Measurements from ENCODE around the gene PXMP2. TPM values are rescaled to one million over a fixed set of nuclear protein-coding genes. Genes with fewer than 3 reads are reported as not detected.

Gene PXMP2
- total RNA-seq, 1 donor from 2014 or later = 18.6 TPM

GRCh38 chr12:132669166-132669879 lies 18.1 kb upstream of the PXMP2 start:
- H3K9me3 Mint-ChIP-seq (ENCODE audit: unreplicated experiment) = no peaks in the 10 kb centered on the region
- H3K27ac Mint-ChIP-seq (ENCODE audit: unreplicated experiment) = no peak overlapping the region
- H3K4me1 Mint-ChIP-seq (ENCODE audit: unreplicated experiment) = peaks cover 25% of the 10 kb centered on the region
- no peak for TF ChIP-seq CTCF (IDR thresholded peaks at IDR 0.05; ENCODE audit: unreplicated experiment)
- H3K27me3 Mint-ChIP-seq (ENCODE audit: unreplicated experiment) = peaks cover 3% of the 10 kb centered on the region
- no peak for DNase-seq (ENCODE audit: low spot score)
- H3K36me3 Mint-ChIP-seq (ENCODE audit: low read depth, unreplicated experiment) = peaks cover 48% of the 10 kb centered on the region
- H3K4me3 Mint-ChIP-seq (ENCODE audit: unreplicated experiment) = peak overlapping the region; percentile 42

GRCh38 chr12:132672116-132672515 lies 15.3 kb upstream of the PXMP2 start:
- Mint-ChIP-seq H3K27ac (ENCODE audit: unreplicated experiment) (peak overlapping the region; percentile 30), H3K36me3 (ENCODE audit: low read depth, unreplicated experiment) (peaks cover 49% of the 10 kb centered on the region), H3K27me3 (ENCODE audit: unreplicated experiment) (peaks cover 9% of the 10 kb centered on the region), H3K9me3 (ENCODE audit: unreplicated experiment) (no peaks in the 10 kb centered on the region), H3K4me1 (ENCODE audit: unreplicated experiment) (peaks cover 18% of the 10 kb centered on the region), H3K4me3 (ENCODE audit: unreplicated experiment) (peak overlapping the region; percentile 47)
- no peak for TF ChIP-seq CTCF (IDR thresholded peaks at IDR 0.05; ENCODE audit: unreplicated experiment)
- no peak for DNase-seq (ENCODE audit: low spot score)

- Mint-ChIP-seq H3K27me3 (ENCODE audit: unreplicated experiment) (peaks cover 9% of the 10 kb centered on the region), H3K36me3 (ENCODE audit: low read depth, unreplicated experiment) (peaks cover 50% of the 10 kb centered on the region), H3K9me3 (ENCODE audit: unreplicated experiment) (no peaks in the 10 kb centered on the region), H3K27ac (ENCODE audit: unreplicated experiment) (no peak overlapping the region), H3K4me3 (ENCODE audit: unreplicated experiment) (no peak overlapping the region), H3K4me1 (ENCODE audit: unreplicated experiment) (peaks cover 18% of the 10 kb centered on the region)
- TF ChIP-seq CTCF (IDR thresholded peaks at IDR 0.05; ENCODE audit: unreplicated experiment) = no peak
- no peak for DNase-seq (ENCODE audit: low spot score)
These were observed 14.7 kb upstream of the PXMP2 start for GRCh38 chr12:132672678-132673077.

- peaks cover 9% of the 10 kb centered on the region for H3K27me3 Mint-ChIP-seq (ENCODE audit: unreplicated experiment)
- H3K9me3 Mint-ChIP-seq (ENCODE audit: unreplicated experiment) = no peaks in the 10 kb centered on the region
- peak overlapping the region; percentile 50 for H3K27ac Mint-ChIP-seq (ENCODE audit: unreplicated experiment)
- H3K36me3 Mint-ChIP-seq (ENCODE audit: low read depth, unreplicated experiment) = peaks cover 49% of the 10 kb centered on the region
- peak overlapping the region; percentile 74 for H3K4me3 Mint-ChIP-seq (ENCODE audit: unreplicated experiment)
- DNase-seq (ENCODE audit: low spot score) = no peak
- H3K4me1 Mint-ChIP-seq (ENCODE audit: unreplicated experiment) = peaks cover 18% of the 10 kb centered on the region
- no peak for TF ChIP-seq CTCF (IDR thresholded peaks at IDR 0.05; ENCODE audit: unreplicated experiment)
These were observed 13.9 kb upstream of the PXMP2 start for GRCh38 chr12:132673288-132674179.
